Glutamatergic neuron (in vitro differentiated cells): ENCODE data around the gene MAEL. TPM values are rescaled to one million over a fixed set of nuclear protein-coding genes. Genes with fewer than 3 reads are reported as not detected.

ENCODE experiments used
- DNase-seq: peaks from one replicate; pipeline ENCODE4 v3.0.0; 2022
- H3K27ac Mint-ChIP-seq: one replicate; pipeline ENCODE4 v1.8.0; 2020; ENCODE audit warnings: mild to moderate bottlenecking, mixed read lengths, inconsistent platforms; ENCODE audit not compliant: unreplicated experiment
- H3K27me3 Mint-ChIP-seq: one replicate; pipeline ENCODE4 v1.8.0; 2020; ENCODE audit warnings: mild to moderate bottlenecking, moderate library complexity, mixed read lengths, inconsistent platforms; ENCODE audit not compliant: unreplicated experiment
- H3K36me3 Mint-ChIP-seq: one replicate; pipeline ENCODE4 v1.8.0; 2020; ENCODE audit warnings: mild to moderate bottlenecking, mixed read lengths, inconsistent platforms; ENCODE audit not compliant: unreplicated experiment
- H3K4me1 Mint-ChIP-seq: one replicate; pipeline ENCODE4 v1.8.0; 2020; ENCODE audit warnings: mild to moderate bottlenecking, low read depth, mixed read lengths, inconsistent platforms; ENCODE audit not compliant: unreplicated experiment
- H3K4me3 Mint-ChIP-seq: one replicate; pipeline ENCODE4 v1.8.0; 2020; ENCODE audit warnings: mild to moderate bottlenecking, mixed read lengths, inconsistent platforms; ENCODE audit not compliant: unreplicated experiment
- H3K9me3 Mint-ChIP-seq: one replicate; pipeline ENCODE4 v1.8.0; 2020; ENCODE audit warnings: mild to moderate bottlenecking, moderate library complexity, mixed read lengths, inconsistent platforms; ENCODE audit not compliant: unreplicated experiment
- total RNA-seq: library from RNA; stranded (reverse); fragmentation: NEBNext Ultra II Directional; extraction: Animal tissue kit (Norgen Biotek cat#: 25700); gene quantifications from one replicate; pipeline ENCODE4 v1.2.1, GENCODE V29; 2021; ENCODE audit not compliant: unreplicated experiment
- TF ChIP-seq, protein P1 (sequence below): fragments of 200-600 bp; sonication (generic); IDR thresholded peaks from one replicate; pipeline ENCODE4 v1.5.0; 2021; ENCODE audit not compliant: partially characterized antibody, unreplicated experiment

MAEL gene
- total RNA-seq, 1 donor from 2014 or later, result not detected

DNA sequence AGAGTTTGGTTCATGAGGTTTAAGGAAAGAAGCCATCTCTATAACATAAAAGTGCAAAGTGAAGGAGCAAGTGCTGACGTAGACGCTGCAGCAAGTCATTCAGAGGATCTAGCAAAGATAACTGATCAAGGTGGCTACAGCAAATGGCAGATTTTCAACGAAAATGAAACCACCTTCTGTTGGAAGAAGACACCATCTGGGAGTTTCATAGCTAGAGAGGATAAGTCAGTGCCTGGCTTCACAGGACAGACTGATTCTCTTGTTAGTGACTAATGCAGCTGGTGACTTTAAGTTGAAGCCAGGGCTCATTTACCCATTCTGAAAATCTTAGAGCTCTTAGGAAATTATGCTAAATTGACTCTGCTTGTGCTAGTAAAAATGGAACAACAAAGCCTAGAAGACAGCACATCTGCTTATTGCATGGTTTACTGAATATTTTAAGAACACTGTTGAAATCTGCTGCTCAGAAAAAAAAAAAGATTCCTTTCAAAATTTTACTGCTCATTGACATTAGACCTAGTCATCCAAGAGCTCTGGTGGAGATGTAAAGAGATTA, 10.5 kb downstream of the MAEL start:
- TF ChIP-seq, protein P1, sequence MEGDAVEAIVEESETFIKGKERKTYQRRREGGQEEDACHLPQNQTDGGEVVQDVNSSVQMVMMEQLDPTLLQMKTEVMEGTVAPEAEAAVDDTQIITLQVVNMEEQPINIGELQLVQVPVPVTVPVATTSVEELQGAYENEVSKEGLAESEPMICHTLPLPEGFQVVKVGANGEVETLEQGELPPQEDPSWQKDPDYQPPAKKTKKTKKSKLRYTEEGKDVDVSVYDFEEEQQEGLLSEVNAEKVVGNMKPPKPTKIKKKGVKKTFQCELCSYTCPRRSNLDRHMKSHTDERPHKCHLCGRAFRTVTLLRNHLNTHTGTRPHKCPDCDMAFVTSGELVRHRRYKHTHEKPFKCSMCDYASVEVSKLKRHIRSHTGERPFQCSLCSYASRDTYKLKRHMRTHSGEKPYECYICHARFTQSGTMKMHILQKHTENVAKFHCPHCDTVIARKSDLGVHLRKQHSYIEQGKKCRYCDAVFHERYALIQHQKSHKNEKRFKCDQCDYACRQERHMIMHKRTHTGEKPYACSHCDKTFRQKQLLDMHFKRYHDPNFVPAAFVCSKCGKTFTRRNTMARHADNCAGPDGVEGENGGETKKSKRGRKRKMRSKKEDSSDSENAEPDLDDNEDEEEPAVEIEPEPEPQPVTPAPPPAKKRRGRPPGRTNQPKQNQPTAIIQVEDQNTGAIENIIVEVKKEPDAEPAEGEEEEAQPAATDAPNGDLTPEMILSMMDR, result no peak
- DNase-seq, result no peak
- Mint-ChIP-seq H3K27me3 (no peaks in the 10 kb centered on the region), H3K9me3 (no peaks in the 10 kb centered on the region), H3K4me1 (no peaks in the 10 kb centered on the region), H3K36me3 (peaks cover 5% of the 10 kb centered on the region), H3K4me3 (no peak overlapping the region), H3K27ac (no peak overlapping the region)

DNA sequence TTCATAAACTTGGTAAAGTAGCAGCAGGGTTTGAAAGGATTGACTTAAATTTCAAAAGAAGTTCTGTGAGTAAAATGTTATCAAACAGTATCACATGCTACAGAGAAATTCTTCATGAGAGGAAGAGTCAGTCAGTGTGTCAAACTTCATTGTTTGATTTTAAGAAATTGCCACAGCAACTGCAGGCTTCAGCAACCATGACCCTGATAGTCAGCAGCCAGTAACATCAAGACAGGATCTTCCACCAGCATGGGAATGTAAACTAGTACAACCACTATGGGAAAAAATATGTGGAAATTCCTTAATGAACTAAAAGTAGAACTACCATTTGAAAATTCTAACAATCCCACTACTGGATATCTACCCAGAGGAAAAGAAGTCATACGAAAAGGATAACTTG, 11.5 kb downstream of the MAEL start:
- no peak overlapping the region for H3K27ac Mint-ChIP-seq
- no peaks in the 10 kb centered on the region for H3K9me3 Mint-ChIP-seq
- no peak overlapping the region for H3K4me3 Mint-ChIP-seq
- no peaks in the 10 kb centered on the region for H3K4me1 Mint-ChIP-seq
- TF ChIP-seq, protein P1, result no peak
- no peaks in the 10 kb centered on the region for H3K27me3 Mint-ChIP-seq
- no peak for DNase-seq
- peaks cover 5% of the 10 kb centered on the region for H3K36me3 Mint-ChIP-seq

DNA sequence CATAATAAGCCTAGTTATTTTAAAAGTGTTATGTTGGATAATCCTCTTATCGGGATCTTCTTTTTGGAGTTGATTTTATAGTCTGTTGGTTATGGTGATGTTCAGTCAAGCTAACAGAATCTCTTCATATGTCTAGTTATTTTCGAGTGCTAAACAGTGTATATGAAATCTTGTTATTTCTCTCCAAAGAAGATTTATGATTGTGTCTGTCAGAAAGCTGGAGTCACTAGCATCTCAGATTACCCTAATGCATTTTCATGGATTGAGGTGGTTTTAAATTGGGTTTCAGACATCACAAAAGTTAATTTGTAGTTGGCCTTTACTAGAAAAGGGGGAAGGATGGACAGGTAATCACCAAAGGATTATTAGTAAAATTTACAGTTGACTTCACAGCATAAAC, 13.3 kb downstream of the MAEL start:
- H3K9me3 Mint-ChIP-seq, result no peaks in the 10 kb centered on the region
- no peak for DNase-seq
- TF ChIP-seq, protein P1, result no peak
- no peak overlapping the region for H3K4me3 Mint-ChIP-seq
- H3K4me1 Mint-ChIP-seq, result no peaks in the 10 kb centered on the region
- H3K27ac Mint-ChIP-seq, result no peak overlapping the region
- H3K27me3 Mint-ChIP-seq, result no peaks in the 10 kb centered on the region
- peaks cover 5% of the 10 kb centered on the region for H3K36me3 Mint-ChIP-seq

DNA sequence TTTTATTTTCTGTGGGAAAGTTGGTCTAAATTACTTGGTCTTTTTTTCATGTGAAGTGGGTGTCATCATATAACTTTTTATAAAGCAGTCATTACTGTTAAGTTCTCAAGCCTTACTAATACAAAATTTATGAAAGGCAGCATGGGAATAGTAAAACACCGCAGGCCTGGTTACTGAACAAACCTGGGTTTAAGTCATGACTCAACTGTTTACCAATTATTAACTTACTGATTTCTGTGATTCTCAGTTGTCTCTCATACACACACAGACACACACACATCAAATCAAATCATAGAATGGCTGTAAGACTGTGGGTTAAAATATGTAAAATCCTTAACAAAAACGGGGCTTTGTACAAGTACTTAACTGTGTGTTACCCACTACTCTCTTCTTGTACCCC, 14.6 kb downstream of the MAEL start:
- Mint-ChIP-seq H3K27me3 (no peaks in the 10 kb centered on the region), H3K9me3 (no peaks in the 10 kb centered on the region)

DNA sequence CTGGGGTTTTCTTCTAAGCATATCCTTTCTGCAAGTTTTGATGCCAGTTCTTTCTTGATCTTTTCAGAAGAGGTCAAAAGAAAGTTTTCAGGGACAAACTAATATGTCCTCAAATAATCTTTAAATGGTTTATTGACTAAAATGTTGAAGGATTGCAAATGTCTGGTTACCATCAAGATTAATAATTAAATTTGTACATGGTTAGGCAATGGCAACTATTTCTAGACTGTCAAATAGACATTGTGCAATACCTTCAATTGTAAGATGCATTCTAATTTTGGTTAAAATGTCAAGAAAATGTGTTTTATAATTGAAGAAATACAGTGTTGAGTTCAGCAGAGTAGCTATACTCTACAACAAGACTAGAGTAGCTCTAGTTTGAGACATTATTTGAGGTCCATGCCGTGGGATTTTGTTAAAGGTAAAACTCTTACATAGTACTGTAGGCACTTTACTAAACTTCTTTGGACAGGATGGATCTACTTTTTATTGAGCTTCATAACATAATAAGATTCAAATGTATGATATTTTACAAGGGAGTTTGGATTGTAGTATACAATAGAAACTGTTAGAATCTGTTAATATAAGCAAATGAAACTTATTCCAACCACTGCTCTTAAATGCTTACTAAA, 22.6 kb downstream of the MAEL start:
- TF ChIP-seq, protein P1, result no peak
- Mint-ChIP-seq H3K9me3 (no peaks in the 10 kb centered on the region), H3K27ac (no peak overlapping the region), H3K27me3 (no peaks in the 10 kb centered on the region), H3K36me3 (no peaks in the 10 kb centered on the region), H3K4me1 (no peaks in the 10 kb centered on the region), H3K4me3 (no peak overlapping the region)
- DNase-seq, result no peak

More for the DNA sequence above, 14.6 kb downstream of the MAEL start:
- Mint-ChIP-seq H3K4me3 (no peak overlapping the region), H3K27ac (no peak overlapping the region), H3K4me1 (no peaks in the 10 kb centered on the region), H3K36me3 (peaks cover 5% of the 10 kb centered on the region)
- TF ChIP-seq, protein P1, result no peak
- no peak for DNase-seq
